ENCODE results near the gene NAIF1. TPM values are rescaled to one million over a fixed set of nuclear protein-coding genes. Genes with fewer than 3 reads are reported as not detected.
"Not testable (repeated sequence)": the region's sequence is repeated elsewhere in the genome, so short reads cannot be mapped to it uniquely, and the experiment has no call there.

NAIF1 gene, protein sequence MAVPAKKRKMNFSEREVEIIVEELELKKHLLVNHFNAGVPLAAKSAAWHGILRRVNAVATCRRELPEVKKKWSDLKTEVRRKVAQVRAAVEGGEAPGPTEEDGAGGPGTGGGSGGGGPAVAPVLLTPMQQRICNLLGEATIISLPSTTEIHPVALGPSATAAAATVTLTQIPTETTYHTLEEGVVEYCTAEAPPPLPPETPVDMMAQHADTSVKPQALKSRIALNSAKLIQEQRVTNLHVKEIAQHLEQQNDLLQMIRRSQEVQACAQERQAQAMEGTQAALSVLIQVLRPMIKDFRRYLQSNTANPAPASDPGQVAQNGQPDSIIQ
- total RNA-seq, result 9.6 and 11.1 TPM in 2 replicates

DNA sequence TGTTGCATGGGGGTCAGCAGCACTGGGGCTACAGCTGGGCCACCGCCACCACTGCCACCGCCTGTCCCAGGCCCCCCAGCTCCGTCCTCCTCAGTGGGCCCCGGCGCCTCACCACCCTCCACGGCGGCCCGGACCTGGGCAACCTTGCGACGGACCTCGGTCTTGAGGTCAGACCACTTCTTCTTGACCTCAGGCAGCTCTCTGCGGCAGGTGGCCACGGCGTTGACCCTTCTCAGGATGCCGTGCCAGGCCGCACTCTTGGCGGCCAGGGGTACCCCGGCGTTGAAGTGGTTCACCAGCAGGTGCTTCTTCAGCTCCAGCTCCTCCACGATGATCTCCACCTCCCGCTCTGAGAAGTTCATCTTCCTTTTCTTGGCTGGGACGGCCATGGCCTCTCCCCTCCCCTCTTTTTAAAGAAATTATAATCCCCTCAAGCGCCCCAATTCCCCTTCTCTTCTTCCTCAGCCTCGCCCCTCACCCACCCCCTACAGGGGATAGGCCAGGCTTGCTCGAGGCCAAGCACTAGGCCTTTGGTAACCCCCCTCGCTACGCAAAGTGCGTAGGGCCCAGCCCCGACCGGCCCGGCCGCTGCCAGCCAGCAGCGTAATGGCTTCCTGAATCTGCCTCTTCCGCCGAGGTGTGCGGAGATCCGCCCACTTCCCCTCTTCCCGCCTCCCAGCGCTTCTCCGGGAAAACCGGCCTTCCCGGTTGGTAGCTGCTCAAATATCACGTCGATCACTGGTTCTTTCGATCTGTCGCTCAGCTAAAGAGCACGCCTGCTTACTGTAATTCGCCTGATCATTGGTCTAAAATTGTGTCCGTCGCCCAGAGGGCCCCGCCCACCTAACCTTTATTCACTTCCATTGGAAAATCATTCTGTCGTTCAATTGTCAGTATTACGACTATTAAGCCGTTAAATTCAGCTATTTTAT lies at the start of gene NAIF1:
Gene NAIF1 (minus strand): TSS at position 608 of the 932 bp plus-strand sequence. CDS start 219 bp downstream, at position 389.
- Mint-ChIP-seq H3K4me3 (peak within 1 kb of the TSS; percentile 93), H3K27ac (peak within 1 kb of the TSS; percentile 82), H3K27me3 (no peaks in the 10 kb centered on the region), H3K9me3 (no peaks in the 10 kb centered on the region), H3K36me3 (ENCODE audit: low read depth) (peaks cover 20% of the 10 kb centered on the region), H3K4me1 (peaks cover 43% of the 10 kb centered on the region)
- DNase-seq, result peak; percentile 99
- intact Hi-C loops (cut with micrococcal nuclease), result loop anchor here (1.0 to 10.0 kb wide), 6 partner anchors 27 to 1110 kb away; partner anchors contain the start of genes CDK9, IER5L and TOR2A

DNA sequence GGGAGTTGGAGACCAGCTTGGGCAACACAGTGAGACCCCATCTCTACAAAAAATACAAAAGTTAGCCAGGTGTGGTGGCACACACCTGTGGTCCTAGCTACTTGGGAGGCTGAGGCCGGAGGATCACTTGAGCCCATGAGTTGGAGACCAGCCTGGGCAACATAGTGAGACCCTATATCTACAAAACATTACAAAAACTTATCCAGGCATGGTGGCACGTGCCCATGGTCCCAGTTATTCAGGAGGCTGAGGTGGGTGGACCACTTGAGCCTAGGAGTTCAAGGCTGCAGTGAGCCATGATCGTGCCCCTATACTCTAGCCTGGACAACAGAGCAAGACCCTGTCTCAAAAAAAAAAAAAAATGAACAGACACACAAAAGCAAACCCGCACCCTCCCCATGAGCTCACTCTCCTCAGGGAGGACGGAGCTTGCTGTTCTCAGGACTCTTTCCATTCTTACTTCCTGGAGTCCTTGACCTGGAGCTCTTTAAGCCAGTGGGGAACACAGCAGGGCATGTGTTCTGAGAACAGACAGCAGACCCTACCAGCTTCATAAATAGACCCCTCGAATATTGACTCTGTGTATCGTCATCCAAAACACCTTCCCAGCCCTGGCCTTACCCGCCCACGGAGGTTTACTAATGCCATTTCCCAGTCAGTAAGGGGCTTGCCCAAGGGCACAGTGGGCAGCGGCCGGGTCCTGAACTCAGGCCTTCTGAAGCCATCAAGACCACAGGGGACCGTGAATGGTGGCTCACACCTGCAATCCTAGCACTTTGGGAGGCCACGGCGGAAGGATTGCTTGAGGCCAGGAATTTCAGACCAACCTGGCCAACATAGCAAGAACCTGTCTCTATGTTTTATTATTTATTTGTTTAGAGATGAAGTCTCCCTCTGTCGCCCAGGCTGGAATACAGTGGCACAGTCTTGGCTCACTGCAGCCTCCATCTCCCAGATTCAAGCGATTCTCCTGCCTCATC lies 49.3 kb upstream of the NAIF1 start:
- intact Hi-C loops (cut with micrococcal nuclease), result loop anchor here (1.0 to 5.0 kb wide), 4 partner anchors 11 to 174 kb away; partner anchors contain the start of gene PTGES2
- H3K27me3 Mint-ChIP-seq, result no peaks in the 10 kb centered on the region
- no peaks in the 10 kb centered on the region for H3K9me3 Mint-ChIP-seq
- no peak overlapping the region for H3K4me3 Mint-ChIP-seq
- H3K36me3 Mint-ChIP-seq (ENCODE audit: low read depth), result peaks cover 18% of the 10 kb centered on the region
- peaks cover 9% of the 10 kb centered on the region for H3K4me1 Mint-ChIP-seq
- no peak overlapping the region for H3K27ac Mint-ChIP-seq
- DNase-seq, result no peak

DNA sequence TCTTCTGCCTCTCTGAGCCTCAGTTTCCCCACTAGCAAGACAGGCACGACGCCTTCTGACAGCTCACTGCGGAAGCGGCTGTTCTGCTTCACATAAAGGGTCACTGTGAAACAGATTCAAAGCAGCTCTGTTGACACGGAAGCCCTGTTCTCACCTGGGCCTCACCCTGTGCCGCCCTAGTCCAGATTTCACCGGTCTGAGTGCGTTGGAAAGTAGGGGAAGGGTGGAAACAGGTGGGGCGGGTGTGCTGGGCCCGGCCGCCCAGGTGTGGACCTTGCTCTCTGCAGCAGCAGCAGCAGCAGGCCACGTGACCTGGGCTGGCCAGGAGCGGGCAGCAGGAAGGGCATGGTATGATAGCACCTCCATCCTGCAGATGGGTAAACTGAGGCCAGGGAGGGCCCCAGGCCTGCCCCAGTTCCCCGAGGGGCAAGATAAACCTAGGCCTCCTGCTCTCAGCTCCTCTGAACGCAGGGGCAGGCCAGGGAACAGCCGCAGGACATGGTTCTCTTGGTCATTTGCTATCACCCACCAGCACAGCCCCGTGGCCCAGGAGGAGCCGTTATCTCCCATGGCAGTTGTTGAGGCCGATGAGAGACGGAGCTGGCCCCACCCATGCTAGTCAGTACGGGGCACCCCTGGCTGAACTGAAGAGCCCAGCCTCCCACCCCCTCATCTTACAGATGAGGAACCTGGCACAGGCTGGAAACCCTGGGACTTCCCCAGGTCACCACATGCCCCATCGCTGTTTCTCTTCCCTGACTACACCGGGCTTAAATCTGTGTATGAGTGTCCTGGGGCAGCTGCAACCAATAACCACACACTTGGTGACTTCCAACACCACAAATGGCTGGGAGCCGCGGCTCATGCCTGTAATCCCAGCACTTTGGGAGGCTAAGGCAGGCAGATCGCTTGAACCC lies 48.3 kb upstream of the NAIF1 start:
- Mint-ChIP-seq H3K4me3 (no peak overlapping the region), H3K4me1 (peaks cover 9% of the 10 kb centered on the region), H3K36me3 (ENCODE audit: low read depth) (peaks cover 18% of the 10 kb centered on the region), H3K9me3 (no peaks in the 10 kb centered on the region), H3K27me3 (no peaks in the 10 kb centered on the region), H3K27ac (no peak overlapping the region)
- DNase-seq, result no peak
- intact Hi-C loops (cut with micrococcal nuclease), result loop anchor here (2.0 to 5.0 kb wide), 3 partner anchors 33 to 173 kb away; no protein-coding TSS in a partner anchor

DNA sequence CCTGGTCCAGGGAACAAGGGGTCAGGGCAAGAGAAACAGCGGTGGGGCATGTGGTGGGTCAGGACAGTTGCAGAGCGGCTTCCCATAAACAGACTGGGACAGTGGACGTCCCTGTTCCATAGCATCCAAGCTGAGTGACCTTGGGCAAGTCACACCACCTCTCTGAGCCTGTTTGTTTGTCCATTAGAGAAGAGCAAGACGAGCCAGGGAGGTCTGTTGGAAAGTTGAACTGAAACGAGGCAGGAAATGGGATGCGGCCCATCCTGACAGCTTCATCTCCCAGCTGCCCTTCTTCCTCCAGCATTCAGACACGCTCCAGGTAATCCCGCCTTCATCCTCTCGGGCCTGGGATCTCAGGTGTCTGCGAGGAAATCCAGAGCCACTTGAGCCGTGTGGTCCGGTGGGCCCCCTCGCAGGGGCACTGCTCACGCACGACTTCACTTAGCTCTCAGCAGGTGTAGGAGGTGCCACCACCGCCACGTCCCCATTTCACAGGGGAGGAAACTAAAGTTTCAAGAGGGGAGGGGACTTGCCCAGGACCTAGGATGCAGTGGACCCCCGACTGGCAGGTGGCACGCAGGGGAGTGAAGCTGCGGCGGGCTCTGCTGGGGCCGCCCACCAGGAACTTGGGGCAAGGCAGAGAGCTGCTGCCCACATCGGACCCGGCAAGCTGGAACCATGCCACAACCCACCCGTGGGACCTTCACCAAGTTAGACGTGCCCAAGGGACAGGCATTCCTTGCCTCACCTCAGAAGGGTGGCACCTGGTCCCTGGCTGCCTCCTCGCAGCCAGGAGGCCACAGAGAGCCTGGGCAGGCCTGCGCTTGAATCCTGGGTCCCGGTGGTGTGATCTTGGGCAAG lies 47.4 kb upstream of the NAIF1 start:
- Mint-ChIP-seq H3K4me1 (peaks cover 11% of the 10 kb centered on the region), H3K27ac (no peak overlapping the region), H3K9me3 (no peaks in the 10 kb centered on the region), H3K27me3 (no peaks in the 10 kb centered on the region), H3K36me3 (ENCODE audit: low read depth) (peaks cover 20% of the 10 kb centered on the region), H3K4me3 (no peak overlapping the region)
- DNase-seq, result no peak
- intact Hi-C loops (cut with micrococcal nuclease), result loop anchor here (5.0 kb wide), 2 partner anchors 32 to 87 kb away; no protein-coding TSS in a partner anchor

DNA sequence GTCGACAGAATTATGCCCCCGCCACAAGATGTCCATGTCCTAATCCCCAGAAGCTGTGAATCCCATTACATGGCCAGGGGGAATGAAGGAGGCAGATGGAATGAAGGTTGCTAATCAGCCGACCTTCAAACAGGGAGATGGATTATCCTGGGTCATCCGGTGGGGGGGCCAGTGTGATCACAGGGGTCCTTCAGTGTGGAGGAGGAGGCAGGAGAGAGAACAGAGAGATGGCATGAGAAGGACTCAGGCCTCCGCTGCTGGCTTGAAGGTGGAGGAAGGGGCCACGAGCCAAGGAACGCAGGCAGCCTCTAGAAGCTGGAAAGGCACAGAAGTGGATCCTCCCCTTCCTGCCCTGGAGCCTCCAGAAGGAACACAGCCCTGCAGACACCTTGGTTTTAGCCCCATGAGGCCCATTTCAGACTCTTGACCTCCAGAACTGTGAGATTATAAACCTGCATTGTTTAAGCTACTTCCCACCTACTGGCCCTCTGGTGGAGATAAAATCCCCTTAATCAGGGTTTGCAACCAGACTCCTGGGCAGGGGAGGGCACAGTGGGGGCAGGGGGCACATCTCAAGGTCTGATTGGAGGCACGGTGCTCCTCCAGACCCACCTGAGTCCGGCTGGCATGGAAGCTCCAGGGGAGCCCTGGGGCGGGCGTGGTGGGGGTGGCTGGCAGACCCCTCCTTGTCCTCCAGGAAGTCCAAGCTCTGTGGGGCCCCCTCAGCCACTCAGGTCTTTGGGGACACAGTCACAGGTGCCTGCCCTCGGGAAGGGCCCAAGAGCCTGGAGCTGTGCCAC lies 46.6 kb upstream of the NAIF1 start:
- Mint-ChIP-seq H3K9me3 (no peaks in the 10 kb centered on the region), H3K4me3 (no peak overlapping the region), H3K4me1 (peaks cover 12% of the 10 kb centered on the region), H3K36me3 (ENCODE audit: low read depth) (peaks cover 24% of the 10 kb centered on the region), H3K27ac (no peak overlapping the region), H3K27me3 (no peaks in the 10 kb centered on the region)
- DNase-seq, result no peak
- intact Hi-C loops (cut with micrococcal nuclease), result no loop called here

DNA sequence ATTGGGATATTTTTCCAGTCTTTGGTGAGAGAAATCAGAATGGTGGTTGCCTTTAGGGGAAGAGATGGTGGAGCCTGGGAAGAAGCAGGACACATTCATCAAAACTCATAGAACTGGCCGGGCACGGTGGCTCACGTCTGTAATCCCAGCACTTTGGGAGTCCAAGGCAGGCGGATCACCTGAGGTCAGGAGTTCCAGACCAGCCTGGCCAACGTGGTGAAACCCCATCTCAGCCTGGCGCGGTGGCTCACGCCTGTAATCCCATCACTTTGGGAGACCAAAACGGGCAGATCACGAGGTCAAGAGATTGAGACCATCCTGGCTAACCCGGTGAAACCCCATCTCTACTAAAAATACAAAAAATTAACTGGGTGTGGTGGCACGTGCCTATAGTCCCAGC lies 44.6 kb upstream of the NAIF1 start:
- H3K9me3 Mint-ChIP-seq, DNase-seq, H3K4me3 Mint-ChIP-seq: not testable (repeated sequence)

DNA sequence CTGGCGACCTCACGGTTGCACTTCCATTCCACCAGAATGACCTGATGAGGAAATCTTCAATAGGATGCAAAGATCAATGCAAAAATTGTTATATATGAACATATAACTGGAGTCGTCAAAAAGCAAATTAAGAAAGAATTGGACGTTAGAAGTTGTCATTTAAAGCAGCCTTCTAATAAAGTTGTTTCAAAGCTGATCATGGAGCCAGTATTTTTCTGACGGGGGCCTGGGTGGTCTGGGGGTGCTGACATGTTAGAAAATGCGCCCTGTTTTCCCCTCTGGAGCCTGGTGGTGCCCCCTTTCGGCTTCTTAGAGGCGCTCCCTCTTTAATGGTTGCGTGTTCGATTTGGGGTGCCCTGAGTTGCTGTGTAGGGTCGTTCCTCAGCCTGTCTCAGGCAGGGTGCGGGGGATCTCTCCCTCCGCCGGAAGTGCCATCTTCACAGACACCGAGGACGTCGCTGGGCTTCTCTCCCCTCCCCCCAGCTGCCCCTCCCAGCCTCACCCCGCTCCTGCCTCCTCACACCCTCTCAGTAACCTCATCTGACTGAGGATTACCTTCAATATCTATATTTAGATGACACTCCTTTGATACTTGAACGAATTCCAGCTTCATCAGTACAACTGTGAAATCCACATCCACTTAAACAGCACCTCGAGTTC lies 42.1 kb upstream of the NAIF1 start:
- no peak for DNase-seq

More for the DNA sequence above, 44.6 kb upstream of the NAIF1 start:
- H3K27me3 Mint-ChIP-seq; H3K27ac Mint-ChIP-seq; intact Hi-C loops (cut with micrococcal nuclease); H3K4me1 Mint-ChIP-seq: not testable (repeated sequence)
- peaks cover 27% of the 10 kb centered on the region for H3K36me3 Mint-ChIP-seq (ENCODE audit: low read depth)

DNA sequence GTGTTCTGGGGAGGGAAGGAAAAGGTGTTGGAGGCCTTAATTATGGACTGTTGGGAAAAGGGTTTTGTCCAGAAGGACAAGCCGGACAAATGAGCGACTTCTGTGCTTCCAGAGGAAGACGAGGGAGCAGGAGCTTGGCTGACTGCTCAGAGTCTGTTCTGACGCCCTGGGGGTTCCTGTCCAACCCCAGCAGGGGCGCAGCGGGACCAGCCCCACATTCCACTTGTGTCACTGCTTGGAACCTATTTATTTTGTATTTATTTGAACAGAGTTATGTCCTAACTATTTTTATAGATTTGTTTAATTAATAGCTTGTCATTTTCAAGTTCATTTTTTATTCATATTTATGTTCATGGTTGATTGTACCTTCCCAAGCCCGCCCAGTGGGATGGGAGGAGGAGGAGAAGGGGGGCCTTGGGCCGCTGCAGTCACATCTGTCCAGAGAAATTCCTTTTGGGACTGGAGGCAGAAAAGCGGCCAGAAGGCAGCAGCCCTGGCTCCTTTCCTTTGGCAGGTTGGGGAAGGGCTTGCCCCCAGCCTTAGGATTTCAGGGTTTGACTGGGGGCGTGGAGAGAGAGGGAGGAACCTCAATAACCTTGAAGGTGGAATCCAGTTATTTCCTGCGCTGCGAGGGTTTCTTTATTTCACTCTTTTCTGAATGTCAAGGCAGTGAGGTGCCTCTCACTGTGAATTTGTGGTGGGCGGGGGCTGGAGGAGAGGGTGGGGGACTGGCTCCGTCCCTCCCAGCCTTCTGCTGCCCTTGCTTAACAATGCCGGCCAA lies 41.3 kb upstream of the NAIF1 start:
- no peak for DNase-seq
- Mint-ChIP-seq H3K36me3 (ENCODE audit: low read depth) (peaks cover 33% of the 10 kb centered on the region), H3K9me3 (no peaks in the 10 kb centered on the region), H3K27me3 (no peaks in the 10 kb centered on the region), H3K4me3 (no peak overlapping the region), H3K27ac (no peak overlapping the region), H3K4me1 (peaks cover 6% of the 10 kb centered on the region)
- intact Hi-C loops (cut with micrococcal nuclease), result no loop called here

More for the DNA sequence above, 42.1 kb upstream of the NAIF1 start:
- H3K9me3 Mint-ChIP-seq, result no peaks in the 10 kb centered on the region
- H3K4me1 Mint-ChIP-seq, result peaks cover 3% of the 10 kb centered on the region
- no peak overlapping the region for H3K4me3 Mint-ChIP-seq
- no peaks in the 10 kb centered on the region for H3K27me3 Mint-ChIP-seq
- intact Hi-C loops (cut with micrococcal nuclease), result no loop called here
- peaks cover 28% of the 10 kb centered on the region for H3K36me3 Mint-ChIP-seq (ENCODE audit: low read depth)
- H3K27ac Mint-ChIP-seq, result no peak overlapping the region

DNA sequence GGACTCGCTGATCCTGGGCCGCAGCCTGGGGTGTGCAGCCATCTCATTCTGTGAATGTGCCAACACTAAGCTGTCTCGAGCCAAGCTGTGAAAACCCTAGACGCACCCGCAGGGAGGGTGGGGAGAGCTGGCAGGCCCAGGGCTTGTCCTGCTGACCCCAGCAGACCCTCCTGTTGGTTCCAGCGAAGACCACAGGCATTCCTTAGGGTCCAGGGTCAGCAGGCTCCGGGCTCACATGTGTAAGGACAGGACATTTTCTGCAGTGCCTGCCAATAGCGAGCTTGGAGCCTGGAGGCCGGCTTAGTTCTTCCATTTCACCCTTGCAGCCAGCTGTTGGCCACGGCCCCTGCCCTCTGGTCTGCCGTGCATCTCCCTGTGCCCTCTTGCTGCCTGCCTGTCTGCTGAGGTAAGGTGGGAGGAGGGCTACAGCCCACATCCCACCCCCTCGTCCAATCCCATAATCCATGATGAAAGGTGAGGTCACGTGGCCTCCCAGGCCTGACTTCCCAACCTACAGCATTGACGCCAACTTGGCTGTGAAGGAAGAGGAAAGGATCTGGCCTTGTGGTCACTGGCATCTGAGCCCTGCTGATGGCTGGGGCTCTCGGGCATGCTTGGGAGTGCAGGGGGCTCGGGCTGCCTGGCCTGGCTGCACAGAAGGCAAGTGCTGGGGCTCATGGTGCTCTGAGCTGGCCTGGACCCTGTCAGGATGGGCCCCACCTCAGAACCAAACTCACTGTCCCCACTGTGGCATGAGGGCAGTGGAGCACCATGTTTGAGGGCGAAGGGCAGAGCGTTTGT lies 40.5 kb upstream of the NAIF1 start:
- Mint-ChIP-seq H3K27me3 (no peaks in the 10 kb centered on the region), H3K9me3 (no peaks in the 10 kb centered on the region), H3K4me3 (no peak overlapping the region), H3K27ac (no peak overlapping the region), H3K4me1 (peaks cover 10% of the 10 kb centered on the region), H3K36me3 (ENCODE audit: low read depth) (peaks cover 33% of the 10 kb centered on the region)
- DNase-seq, result no peak
- intact Hi-C loops (cut with micrococcal nuclease), result no loop called here
